ENCODE data around the gene KLF3. TPM values are rescaled to one million over a fixed set of nuclear protein-coding genes. Genes with fewer than 3 reads are reported as not detected.

Gene KLF3
- total RNA-seq, 1 experiment from 2014 or later = 49.9 TPM

- Mint-ChIP-seq H3K27ac (ENCODE audit: unreplicated experiment) (no peak overlapping the region), H3K4me1 (ENCODE audit: low read depth, unreplicated experiment) (peaks cover 21% of the 10 kb centered on the region), H3K4me3 (ENCODE audit: low read depth, unreplicated experiment) (no peak overlapping the region), H3K27me3 (ENCODE audit: unreplicated experiment) (no peaks in the 10 kb centered on the region), H3K36me3 (ENCODE audit: insufficient read depth, unreplicated experiment) (peaks cover 5% of the 10 kb centered on the region), H3K9me3 (ENCODE audit: low read depth, unreplicated experiment) (no peaks in the 10 kb centered on the region)
- peak; percentile 6 for DNase-seq
- intact Hi-C loops (cut with micrococcal nuclease; ENCODE audit: unreplicated experiment) = no loop called here
- CTCF ChIA-PET = no interaction called here
- TF ChIP-seq CTCF (IDR thresholded peaks at IDR 0.05; ENCODE audit: unreplicated experiment) = no peak
- BruUV-seq (replicated peaks) = no TSS peak
These were observed 59.9 kb downstream of the KLF3 start for GRCh38 chr4:38723726-38724474.

- peaks cover 5% of the 10 kb centered on the region for H3K36me3 Mint-ChIP-seq (ENCODE audit: insufficient read depth, unreplicated experiment)
- intact Hi-C loops (cut with micrococcal nuclease; ENCODE audit: unreplicated experiment) = no loop called here
- H3K27ac Mint-ChIP-seq (ENCODE audit: unreplicated experiment) = no peak overlapping the region
- no TSS peak for BruUV-seq (replicated peaks)
- no peak overlapping the region for H3K4me3 Mint-ChIP-seq (ENCODE audit: low read depth, unreplicated experiment)
- H3K4me1 Mint-ChIP-seq (ENCODE audit: low read depth, unreplicated experiment) = peaks cover 25% of the 10 kb centered on the region
- DNase-seq = no peak
- TF ChIP-seq CTCF (IDR thresholded peaks at IDR 0.05; ENCODE audit: unreplicated experiment) = no peak
- no peaks in the 10 kb centered on the region for H3K9me3 Mint-ChIP-seq (ENCODE audit: low read depth, unreplicated experiment)
- no peaks in the 10 kb centered on the region for H3K27me3 Mint-ChIP-seq (ENCODE audit: unreplicated experiment)
- CTCF ChIA-PET = no interaction called here
These were observed 60.4 kb downstream of the KLF3 start for GRCh38 chr4:38724475-38724808.

- BruUV-seq (replicated peaks) = no TSS peak
- H3K36me3 Mint-ChIP-seq (ENCODE audit: insufficient read depth, unreplicated experiment) = peaks cover 7% of the 10 kb centered on the region
- peak; percentile 80 for DNase-seq
- H3K4me3 Mint-ChIP-seq (ENCODE audit: low read depth, unreplicated experiment) = no peak overlapping the region
- TF ChIP-seq CTCF (IDR thresholded peaks at IDR 0.05; ENCODE audit: unreplicated experiment) = no peak
- peaks cover 36% of the 10 kb centered on the region for H3K4me1 Mint-ChIP-seq (ENCODE audit: low read depth, unreplicated experiment)
- intact Hi-C loops (cut with micrococcal nuclease; ENCODE audit: unreplicated experiment) = loop anchor here (2.0 to 5.0 kb wide), 6 partner anchors 44 to 651 kb away; no protein-coding TSS in a partner anchor
- H3K27ac Mint-ChIP-seq (ENCODE audit: unreplicated experiment) = peak overlapping the region; percentile 83
- peaks cover 2% of the 10 kb centered on the region for H3K9me3 Mint-ChIP-seq (ENCODE audit: low read depth, unreplicated experiment)
- no peaks in the 10 kb centered on the region for H3K27me3 Mint-ChIP-seq (ENCODE audit: unreplicated experiment)
- CTCF ChIA-PET = interaction anchor here (0.8 to 2.4 kb wide), 12 partner anchors 10 to 659 kb away, joined by 3 to 15 read pairs (median 4); no protein-coding TSS in a partner anchor
These were observed 64.7 kb downstream of the KLF3 start for GRCh38 chr4:38728631-38729141.

DNA sequence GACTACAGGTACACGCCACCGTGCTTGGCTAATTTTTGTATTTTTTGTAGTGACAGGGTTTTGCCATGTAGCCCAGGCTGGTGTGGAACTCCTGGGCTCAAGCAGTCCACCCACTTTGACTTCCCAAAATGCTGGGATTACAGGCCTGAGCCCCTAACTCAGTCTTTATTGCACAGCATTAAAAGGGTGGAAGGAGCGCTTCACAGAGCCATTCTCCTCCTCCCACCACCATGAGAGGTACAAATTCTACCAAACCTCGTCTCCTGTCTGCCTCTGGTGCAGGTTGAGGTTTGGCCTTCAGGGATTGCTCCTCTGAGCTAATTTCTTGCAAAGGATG is 66.5 kb downstream of the KLF3 start:
- TF ChIP-seq CTCF (IDR thresholded peaks at IDR 0.05; ENCODE audit: unreplicated experiment) = no peak
- H3K9me3 Mint-ChIP-seq (ENCODE audit: low read depth, unreplicated experiment) = peaks cover 5% of the 10 kb centered on the region
- H3K36me3 Mint-ChIP-seq (ENCODE audit: insufficient read depth, unreplicated experiment) = peaks cover 12% of the 10 kb centered on the region
- intact Hi-C loops (cut with micrococcal nuclease; ENCODE audit: unreplicated experiment) = no loop called here
- CTCF ChIA-PET = interaction anchor here (1.3 to 1.5 kb wide), 3 partner anchors 60 to 551 kb away, joined by 3 to 11 read pairs (median 7); no protein-coding TSS in a partner anchor
- H3K27ac Mint-ChIP-seq (ENCODE audit: unreplicated experiment) = no peak overlapping the region
- BruUV-seq (replicated peaks) = no TSS peak
- H3K27me3 Mint-ChIP-seq (ENCODE audit: unreplicated experiment) = no peaks in the 10 kb centered on the region
- no peak for DNase-seq
- peaks cover 25% of the 10 kb centered on the region for H3K4me1 Mint-ChIP-seq (ENCODE audit: low read depth, unreplicated experiment)
- no peak overlapping the region for H3K4me3 Mint-ChIP-seq (ENCODE audit: low read depth, unreplicated experiment)
